Measurements from ENCODE around the gene ERAL1. TPM values are rescaled to one million over a fixed set of nuclear protein-coding genes. Genes with fewer than 3 reads are reported as not detected.
"Not testable (repeated sequence)": the region's sequence is repeated elsewhere in the genome, so short reads cannot be mapped to it uniquely, and the experiment has no call there.

The ERAL1 gene
- total and polyA plus RNA-seq, 4 donors, result 16.7 to 21.5 (median 18.6) TPM

DNA sequence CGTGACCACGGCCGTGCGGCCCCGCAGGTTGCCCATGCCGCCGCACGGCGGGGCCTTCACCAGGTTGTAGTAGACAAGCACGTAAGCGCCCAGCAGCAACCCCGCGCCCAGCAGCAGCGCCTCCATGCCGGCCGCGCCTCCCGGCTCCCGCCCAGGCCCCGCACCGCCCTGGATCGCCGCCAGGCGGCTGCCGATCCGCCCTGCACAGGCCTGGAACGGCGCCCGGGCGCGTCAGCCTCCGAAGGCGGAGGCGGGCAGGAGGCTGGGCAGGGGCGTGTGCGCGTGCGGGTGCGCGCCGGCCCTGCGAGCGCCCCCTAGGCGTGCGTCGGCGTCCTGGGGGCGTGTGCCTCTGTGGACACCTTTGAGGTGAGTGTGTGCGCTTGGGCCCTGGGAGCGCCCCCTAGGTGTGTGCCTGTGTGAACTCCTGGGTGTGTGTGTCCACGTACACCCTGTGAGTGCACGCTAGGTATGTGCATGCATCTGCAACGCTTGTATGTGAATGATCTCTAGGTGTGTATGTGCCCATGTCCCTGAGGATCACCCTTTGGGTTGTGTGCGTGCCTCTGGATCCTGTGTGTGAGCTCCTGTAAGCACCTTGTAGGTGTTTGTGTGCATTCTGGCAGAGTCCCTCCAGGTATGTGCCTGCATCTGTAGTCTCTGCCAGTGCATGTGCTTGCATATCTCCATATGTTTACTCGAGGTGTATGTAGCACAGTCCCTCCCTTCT, 48.2 kb downstream of the ERAL1 start, which contains the start of gene DHRS13:
Gene DHRS13 (minus strand): TSS at position 261 of the 727 bp plus-strand sequence. CDS start 135 bp downstream, at position 126.
- ATAC-seq (ENCODE audit: low FRiP score) (peak; percentile 92), DNase-seq (peak; percentile 90 to 96)
- no peaks in the 10 kb centered on the region for H3K27me3 ChIP-seq (ENCODE audit: control insufficient read depth in 1 of 2, insufficient read depth in 2 of 2, low read length in 1 of 2)
- H3K27ac ChIP-seq (ENCODE audit: low read depth in 1 of 2, low read length in 2 of 2), result peak within 1 kb of the TSS in 1 of 2 donors; percentile 25
- intact Hi-C loops (cut with DNase I), result loop anchor here (2.0 to 5.0 kb wide), 3 partner anchors 44 to 90 kb away; partner anchors contain the start of gene ERAL1 (in 1 of the 2)
- H3K4me1 ChIP-seq (ENCODE audit: control insufficient read depth in 1 of 2, insufficient read depth in 2 of 2, low read length in 2 of 2), result no peaks in the 10 kb centered on the region
- H3K4me3 ChIP-seq (ENCODE audit: low read length in 2 of 2), result peak within 1 kb of the TSS; percentile 38 to 55
- peaks cover 0 to 1% of the 10 kb centered on the region in 2 donors for H3K36me3 ChIP-seq (ENCODE audit: control insufficient read depth in 1 of 2, insufficient read depth in 2 of 2, low read length in 1 of 2)
- no peaks in the 10 kb centered on the region for H3K9me3 ChIP-seq (ENCODE audit: control insufficient read depth, low read length)
- WGBS, 2 donors, result 1% methylated on average over 44 to 55 of the region's 55 CpGs

- not testable (repeated sequence) for H3K27ac ChIP-seq (ENCODE audit: low read depth in 1 of 2, low read length in 2 of 2); H3K9me3 ChIP-seq (ENCODE audit: control insufficient read depth, low read length); H3K4me1 ChIP-seq (ENCODE audit: control insufficient read depth in 1 of 2, insufficient read depth in 2 of 2, low read length in 2 of 2); H3K4me3 ChIP-seq (ENCODE audit: low read length in 2 of 2); ATAC-seq (ENCODE audit: low FRiP score); H3K36me3 ChIP-seq (ENCODE audit: control insufficient read depth in 1 of 2, insufficient read depth in 2 of 2, low read length in 1 of 2); H3K27me3 ChIP-seq (ENCODE audit: control insufficient read depth in 1 of 2, insufficient read depth in 2 of 2, low read length in 1 of 2); DNase-seq
- WGBS, 2 donors, result 59% methylated on average over 5 of the region's 5 CpGs
- intact Hi-C loops (cut with DNase I), result loop anchor here (2.0 to 5.0 kb wide), 3 partner anchors 44 to 91 kb away; partner anchors contain the start of gene ERAL1 (in 1 of the 2)
These were observed 48.7 kb downstream of the ERAL1 start for GRCh38 chr17:28903546-28903841.

DNA sequence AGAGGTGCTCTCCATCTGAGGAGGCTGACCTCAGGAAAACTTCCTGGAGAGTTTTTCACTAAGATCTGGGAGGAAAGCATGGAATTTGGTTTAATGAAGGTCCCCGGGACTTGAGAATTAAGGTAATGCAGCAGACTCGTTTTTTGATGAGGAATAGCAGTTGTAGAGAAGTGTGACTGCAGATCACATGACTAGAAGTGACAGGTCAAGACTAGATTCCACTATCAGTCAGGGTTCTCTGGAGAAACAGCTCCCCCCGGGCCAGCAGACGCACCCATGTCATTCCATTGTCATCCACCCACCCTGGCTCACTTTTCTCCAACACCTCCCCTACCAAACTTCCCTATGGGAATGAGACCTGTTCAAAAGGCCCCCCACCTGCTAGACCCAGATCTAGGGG, 50.0 kb downstream of the ERAL1 start:
- no peaks in the 10 kb centered on the region for H3K4me1 ChIP-seq (ENCODE audit: control insufficient read depth in 1 of 2, insufficient read depth in 2 of 2, low read length in 2 of 2)
- H3K36me3 ChIP-seq (ENCODE audit: control insufficient read depth in 1 of 2, insufficient read depth in 2 of 2, low read length in 1 of 2), result peaks cover 0 to 1% of the 10 kb centered on the region in 2 donors
- no peak for ATAC-seq (ENCODE audit: low FRiP score)
- intact Hi-C loops (cut with DNase I), result loop anchor here (5.0 kb wide), 2 partner anchors 43 to 47 kb away; partner anchors contain the start of gene ERAL1 (in 1 of the 2)
- no peak for DNase-seq
- H3K9me3 ChIP-seq (ENCODE audit: control insufficient read depth, low read length), result no peaks in the 10 kb centered on the region
- H3K27me3 ChIP-seq (ENCODE audit: control insufficient read depth in 1 of 2, insufficient read depth in 2 of 2, low read length in 1 of 2), result no peaks in the 10 kb centered on the region
- 56 to 66% methylated on average over 4 of the region's 4 CpGs for WGBS, 2 donors
- no peak overlapping the region for H3K27ac ChIP-seq (ENCODE audit: low read depth in 1 of 2, low read length in 2 of 2)
- H3K4me3 ChIP-seq (ENCODE audit: low read length in 2 of 2), result no peak overlapping the region

GRCh38 chr17:28906276-28906675, 51.5 kb downstream of the ERAL1 start:
- ATAC-seq (ENCODE audit: low FRiP score), result no peak
- Histone ChIP-seq H3K4me3 (ENCODE audit: low read length in 2 of 2) (no peak overlapping the region), H3K36me3 (ENCODE audit: control insufficient read depth in 1 of 2, insufficient read depth in 2 of 2, low read length in 1 of 2) (peaks cover 0 to 7% of the 10 kb centered on the region in 2 donors), H3K9me3 (ENCODE audit: control insufficient read depth, low read length) (no peaks in the 10 kb centered on the region), H3K27me3 (ENCODE audit: control insufficient read depth in 1 of 2, insufficient read depth in 2 of 2, low read length in 1 of 2) (no peaks in the 10 kb centered on the region), H3K4me1 (ENCODE audit: control insufficient read depth in 1 of 2, insufficient read depth in 2 of 2, low read length in 2 of 2) (no peaks in the 10 kb centered on the region), H3K27ac (ENCODE audit: low read depth in 1 of 2, low read length in 2 of 2) (no peak overlapping the region)
- no peak for DNase-seq
- intact Hi-C loops (cut with DNase I), result no loop called here
- WGBS, 2 donors, result 53 to 71% methylated on average over 8 to 9 of the region's 9 CpGs

DNA sequence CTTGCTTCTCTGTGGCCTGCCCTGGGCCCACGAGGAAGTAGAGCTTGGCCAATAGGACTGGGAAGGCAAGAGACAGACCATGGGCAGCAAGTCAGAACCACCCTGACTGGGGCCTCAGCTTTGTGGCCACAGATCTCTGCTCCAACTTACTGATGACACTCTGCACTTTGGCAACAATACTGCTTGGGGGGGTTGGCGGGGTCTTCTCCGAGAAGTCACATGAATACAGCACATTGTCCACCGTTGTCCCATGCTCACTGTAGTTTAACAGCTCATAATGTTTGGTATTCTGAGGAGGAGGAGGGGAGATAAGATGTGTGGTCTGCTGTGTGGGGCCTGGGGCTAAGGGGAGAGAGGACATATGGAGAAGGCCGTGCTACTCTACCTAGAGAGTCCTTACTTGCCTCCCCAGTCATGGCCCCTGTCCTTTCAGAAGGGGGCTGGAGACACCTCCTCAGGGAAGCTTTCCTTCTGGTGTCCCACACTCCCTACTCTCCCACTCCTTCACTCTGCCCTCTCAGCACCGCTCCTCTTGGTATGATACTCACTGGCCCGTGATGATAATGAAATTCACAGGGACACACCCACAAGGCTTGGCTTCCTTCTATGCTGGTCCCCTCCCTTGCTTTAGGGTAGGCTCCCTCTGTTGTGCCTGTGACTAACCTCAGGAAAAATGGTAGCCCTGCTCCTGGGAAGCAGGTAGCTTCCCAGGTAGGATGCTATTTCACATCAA, 52.1 kb downstream of the ERAL1 start:
- intact Hi-C loops (cut with DNase I), result no loop called here
- no peak overlapping the region for H3K4me3 ChIP-seq (ENCODE audit: low read length in 2 of 2)
- ATAC-seq (ENCODE audit: low FRiP score) (no peak), DNase-seq (no peak)
- no peaks in the 10 kb centered on the region for H3K4me1 ChIP-seq (ENCODE audit: control insufficient read depth in 1 of 2, insufficient read depth in 2 of 2, low read length in 2 of 2)
- H3K27ac ChIP-seq (ENCODE audit: low read depth in 1 of 2, low read length in 2 of 2), result no peak overlapping the region
- no peaks in the 10 kb centered on the region for H3K27me3 ChIP-seq (ENCODE audit: control insufficient read depth in 1 of 2, insufficient read depth in 2 of 2, low read length in 1 of 2)
- no peaks in the 10 kb centered on the region for H3K9me3 ChIP-seq (ENCODE audit: control insufficient read depth, low read length)
- 76 to 77% methylated on average over 7 of the region's 7 CpGs for WGBS, 2 donors
- H3K36me3 ChIP-seq (ENCODE audit: control insufficient read depth in 1 of 2, insufficient read depth in 2 of 2, low read length in 1 of 2), result peaks cover 0 to 10% of the 10 kb centered on the region in 2 donors

DNA sequence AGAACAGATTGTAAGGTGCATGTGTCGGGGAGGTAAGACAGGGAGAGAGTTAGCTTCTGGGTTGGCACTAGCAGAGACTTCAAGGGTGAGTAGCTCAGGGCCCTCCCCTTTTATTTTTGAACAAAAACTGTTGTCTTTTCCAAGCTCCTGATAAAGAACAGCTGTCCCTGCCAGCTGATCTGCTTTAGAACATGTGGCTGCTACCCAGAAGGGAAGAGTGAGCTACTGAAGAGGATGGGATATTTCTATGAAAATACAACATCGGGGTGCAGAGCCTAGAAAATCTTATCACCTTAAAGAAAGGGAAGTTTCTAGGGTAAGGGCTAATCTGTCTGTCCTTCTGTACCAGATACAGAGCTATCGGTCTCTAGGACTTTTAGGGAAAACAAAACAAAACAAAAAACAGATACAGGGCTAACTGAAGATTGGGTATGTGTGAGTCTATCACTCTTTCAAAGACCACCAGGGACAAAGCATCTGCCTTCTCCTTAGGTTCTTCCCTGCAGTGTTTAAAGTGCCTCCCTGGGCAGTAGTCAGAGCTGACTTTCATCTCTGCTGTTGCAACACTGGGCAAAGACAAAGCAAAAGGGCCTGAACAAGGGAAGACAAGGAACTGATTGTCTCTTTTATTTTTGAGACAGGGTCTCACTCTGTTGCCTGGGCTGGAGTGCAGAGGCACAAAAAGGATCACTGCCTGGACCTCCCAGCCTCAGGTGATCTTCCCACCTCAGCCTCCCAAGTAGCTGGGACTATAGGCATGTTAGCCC, 53.1 kb downstream of the ERAL1 start:
- Histone ChIP-seq H3K27me3 (ENCODE audit: control insufficient read depth in 1 of 2, insufficient read depth in 2 of 2, low read length in 1 of 2) (no peaks in the 10 kb centered on the region), H3K4me1 (ENCODE audit: control insufficient read depth in 1 of 2, insufficient read depth in 2 of 2, low read length in 2 of 2) (no peaks in the 10 kb centered on the region), H3K36me3 (ENCODE audit: control insufficient read depth in 1 of 2, insufficient read depth in 2 of 2, low read length in 1 of 2) (peaks cover 3 to 17% of the 10 kb centered on the region in 2 donors), H3K27ac (ENCODE audit: low read depth in 1 of 2, low read length in 2 of 2) (no peak overlapping the region), H3K9me3 (ENCODE audit: control insufficient read depth, low read length) (no peaks in the 10 kb centered on the region), H3K4me3 (ENCODE audit: low read length in 2 of 2) (no peak overlapping the region)
- 64 to 67% methylated on average over 3 of the region's 3 CpGs for WGBS, 2 donors
- intact Hi-C loops (cut with DNase I), result no loop called here
- DNase-seq (no peak), ATAC-seq (ENCODE audit: low FRiP score) (no peak)

DNA sequence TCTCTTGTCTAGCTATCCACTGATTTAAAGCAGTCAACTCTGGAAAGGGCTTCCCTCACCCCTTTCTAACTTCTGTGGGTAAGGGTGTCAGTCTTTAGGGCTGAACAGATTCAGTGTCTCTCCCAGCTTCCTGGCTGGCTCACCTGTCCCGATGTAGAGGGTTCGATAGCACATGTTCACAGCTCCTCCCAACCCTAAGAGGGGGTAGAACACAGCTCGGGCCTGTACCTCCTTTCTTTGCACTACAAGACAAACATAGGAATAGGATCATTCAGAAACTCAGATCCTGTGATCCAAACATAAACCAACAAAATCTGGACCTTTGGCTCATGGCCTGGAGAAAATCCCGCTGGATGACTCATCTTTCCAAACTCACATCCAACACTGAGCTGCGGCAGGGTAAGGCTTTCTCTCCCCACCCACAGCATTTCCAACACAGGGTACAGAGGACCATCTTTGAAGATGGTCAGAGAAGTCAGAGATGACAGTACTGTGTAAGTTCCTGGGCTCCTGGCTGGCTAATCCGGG, 53.9 kb downstream of the ERAL1 start:
- ATAC-seq (ENCODE audit: low FRiP score) (peak; percentile 80), DNase-seq (no peak)
- H3K27me3 ChIP-seq (ENCODE audit: control insufficient read depth in 1 of 2, insufficient read depth in 2 of 2, low read length in 1 of 2), result no peaks in the 10 kb centered on the region
- WGBS, 2 donors, result 13 to 16% methylated on average over 6 of the region's 6 CpGs
- H3K36me3 ChIP-seq (ENCODE audit: control insufficient read depth in 1 of 2, insufficient read depth in 2 of 2, low read length in 1 of 2), result peaks cover 3 to 21% of the 10 kb centered on the region in 2 donors
- intact Hi-C loops (cut with DNase I), result no loop called here
- H3K4me1 ChIP-seq (ENCODE audit: control insufficient read depth in 1 of 2, insufficient read depth in 2 of 2, low read length in 2 of 2), result no peaks in the 10 kb centered on the region
- no peaks in the 10 kb centered on the region for H3K9me3 ChIP-seq (ENCODE audit: control insufficient read depth, low read length)
- peak overlapping the region in 1 of 2 donors; percentile 72 for H3K27ac ChIP-seq (ENCODE audit: low read depth in 1 of 2, low read length in 2 of 2)
- no peak overlapping the region for H3K4me3 ChIP-seq (ENCODE audit: low read length in 2 of 2)

DNA sequence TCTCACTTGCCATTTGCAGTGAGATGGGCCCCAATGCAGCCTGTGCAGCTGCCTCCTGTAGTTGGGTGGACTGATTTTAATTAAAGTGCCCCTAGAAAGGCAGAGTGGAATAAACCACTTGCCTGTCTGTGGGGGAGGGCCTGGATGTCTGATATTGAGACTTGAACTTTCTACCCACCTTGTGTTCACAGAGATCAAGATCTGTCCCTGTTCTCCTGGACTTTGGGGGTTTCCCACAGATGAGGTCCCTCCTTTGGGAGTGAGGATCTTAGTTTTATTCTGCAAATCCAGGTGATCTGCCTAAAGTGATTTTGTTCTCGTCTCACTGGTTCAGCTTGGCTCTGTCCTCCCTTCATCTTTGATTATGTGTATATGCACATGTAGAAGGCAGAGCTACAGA, 55.7 kb downstream of the ERAL1 start:
- no peak overlapping the region for H3K4me3 ChIP-seq (ENCODE audit: low read length in 2 of 2)
- H3K27ac ChIP-seq (ENCODE audit: low read depth in 1 of 2, low read length in 2 of 2), result no peak overlapping the region
- WGBS, 2 donors, result 78 to 86% methylated on average over 1 of the region's 1 CpG
- peaks cover 3 to 22% of the 10 kb centered on the region in 2 donors for H3K36me3 ChIP-seq (ENCODE audit: control insufficient read depth in 1 of 2, insufficient read depth in 2 of 2, low read length in 1 of 2)
- intact Hi-C loops (cut with DNase I), result loop anchor here in 1 of 2 donors (5.0 kb wide), 1 partner anchor 37 kb away; no protein-coding TSS in a partner anchor
- no peaks in the 10 kb centered on the region for H3K9me3 ChIP-seq (ENCODE audit: control insufficient read depth, low read length)
- no peaks in the 10 kb centered on the region for H3K4me1 ChIP-seq (ENCODE audit: control insufficient read depth in 1 of 2, insufficient read depth in 2 of 2, low read length in 2 of 2)
- no peaks in the 10 kb centered on the region for H3K27me3 ChIP-seq (ENCODE audit: control insufficient read depth in 1 of 2, insufficient read depth in 2 of 2, low read length in 1 of 2)
- DNase-seq (no peak), ATAC-seq (ENCODE audit: low FRiP score) (no peak)

Measured in aorta (tissue), 5 donors.